Liver (tissue), 3 donors: Measurements from ENCODE around the gene ARHGEF12.

ENCODE experiments used
- CTCF ChIP-seq: fragments of 150-350 bp; IDR thresholded peaks from 2 replicates; pipeline ENCODE4 v1.5.1; 2017; ENCODE audit warnings: improper control_type of control experiment, low read depth, low read length; ENCODE audit not compliant: missing input control
- HNF4G ChIP-seq: IDR thresholded peaks from 2 replicates; pipeline ENCODE4 v1.6.1; 2016; ENCODE audit warnings: antibody characterized with exemption
- JUND ChIP-seq, 2 donors: IDR thresholded peaks; 2 replicates each; pipeline ENCODE4 v1.6.1; 2016; ENCODE audit warnings: antibody characterized with exemption in 2 of 2
- MAX ChIP-seq: IDR thresholded peaks from 2 replicates; pipeline ENCODE4 v1.6.1; 2016; ENCODE audit warnings: antibody characterized with exemption
- REST ChIP-seq: IDR thresholded peaks from 2 replicates; pipeline ENCODE4 v1.6.1; 2016; ENCODE audit warnings: antibody characterized with exemption, mild to moderate bottlenecking
- SP1 ChIP-seq: IDR thresholded peaks from 2 replicates; pipeline ENCODE4 v1.6.1; 2018; ENCODE audit warnings: antibody characterized with exemption, mild to moderate bottlenecking
- YY1 ChIP-seq: IDR thresholded peaks from 2 replicates; pipeline ENCODE4 v1.6.1; 2016; ENCODE audit warnings: antibody characterized with exemption, mild to moderate bottlenecking
- donor health status: healthy.
- donor health status: healthy.

GRCh38 chr11:120331301-120331996, 4.8 kb upstream of the ARHGEF12 start:
- TF ChIP-seq CTCF: no peak
- TF ChIP-seq REST: no peak
- TF ChIP-seq YY1: no peak
- no peak for TF ChIP-seq MAX
- TF ChIP-seq SP1: no peak
- TF ChIP-seq JUND (IDR thresholded peaks at IDR 0.05): no peak
- no peak for TF ChIP-seq HNF4G
